Gastroesophageal sphincter (tissue), 3 donors: Measurements from ENCODE around the gene OMA1.

Experiments
- CTCF ChIP-seq, 4 experiments: fragments of 200-600 bp in 2 of 4; fragments of 450-650 bp in 2 of 4; sonication (generic) in 1 of 4; IDR thresholded peaks; one replicate each; pipeline ENCODE4 v1.5.1; 2017 to 2019; ENCODE audit warnings: antibody characterized with exemption in 4 of 4, mild to moderate bottlenecking in 2 of 4, moderate library complexity in 2 of 4
- EP300 ChIP-seq: sonication (generic); formaldehyde crosslinking; IDR thresholded peaks from one replicate; pipeline ENCODE4 v1.6.1; 2017; ENCODE audit warnings: antibody characterized with exemption, mild to moderate bottlenecking
- POLR2A ChIP-seq, 2 donors: fragments of 450-650 bp; IDR thresholded peaks; one replicate each; pipeline ENCODE4 v1.6.1; 2017; ENCODE audit warnings: antibody characterized with exemption in 2 of 2, mild to moderate bottlenecking in 2 of 2, moderate library complexity in 1 of 2

- TF ChIP-seq CTCF (IDR thresholded peaks at IDR 0.05): no peak
- TF ChIP-seq POLR2A (IDR thresholded peaks at IDR 0.05): no peak
- TF ChIP-seq EP300: no peak
These were observed 99.5 kb downstream of the OMA1 start for GRCh38 chr1:58447042-58447441.
